Amygdala (tissue), 56 donors: ENCODE measurements around the gene CTSA.

ENCODE experiments used
- DNase-seq, 56 donors: peaks; one replicate each; lab custom pipeline; 2025; lab: John Stamatoyannopoulos, UW

Gene CTSA

GRCh38 chr20:45890985-45891983 lies at the start of gene CTSA, which contains the start of gene NEURL2:
TSS of gene CTSA (plus strand) at chr20:45891335. CDS start at chr20:45891569, 234 bp downstream.
TSS of gene NEURL2 (minus strand) at chr20:45891208. CDS start at chr20:45890991, 217 bp downstream.
- peak; percentile 41 to 94 (median 82) for DNase-seq

- no peak for DNase-seq
Measured at GRCh38 chr20:45841407-45842129, 49.6 kb upstream of the CTSA start.

GRCh38 chr20:45842169-45842812 lies 48.8 kb upstream of the CTSA start:
- no peak for DNase-seq

- no peak for DNase-seq
Measured at GRCh38 chr20:45843506-45843905, 47.6 kb upstream of the CTSA start.

GRCh38 chr20:45845452-45845851 lies 45.7 kb upstream of the CTSA start:
- DNase-seq, result no peak

GRCh38 chr20:45848421-45848820 lies 42.7 kb upstream of the CTSA start:
- no peak for DNase-seq

GRCh38 chr20:45848969-45849582 lies 42.1 kb upstream of the CTSA start:
- no peak for DNase-seq

- DNase-seq, result no peak
Measured at GRCh38 chr20:45850238-45850637, 40.9 kb upstream of the CTSA start.

- DNase-seq, result no peak
Measured at GRCh38 chr20:45850926-45851325, 40.2 kb upstream of the CTSA start.

- no peak for DNase-seq
Measured at GRCh38 chr20:45851501-45851900, 39.6 kb upstream of the CTSA start.

- DNase-seq, result no peak
Measured at GRCh38 chr20:45852326-45852725, 38.8 kb upstream of the CTSA start.

GRCh38 chr20:45853484-45853883 lies 37.7 kb upstream of the CTSA start:
- no peak for DNase-seq

- DNase-seq, result peak; percentile 53 to 99 (median 92)
Measured at GRCh38 chr20:45857114-45857881, 33.8 kb upstream of the CTSA start, which contains the start of the genes ACOT8 and ZSWIM3. TSS of gene ACOT8 (minus strand) at chr20:45857392. CDS start at chr20:45857315, 77 bp downstream. TSS of gene ZSWIM3 (plus strand) at chr20:45857614. CDS start at chr20:45857826, 212 bp downstream.

- DNase-seq, result peak in 1 of 56 donors; percentile 71
Measured at GRCh38 chr20:45857882-45858216, 33.3 kb upstream of the CTSA start.

GRCh38 chr20:45859916-45860315 lies 31.2 kb upstream of the CTSA start:
- no peak for DNase-seq

- DNase-seq, result peak in 1 of 56 donors; percentile 23
Measured at GRCh38 chr20:45860560-45861220, 30.4 kb upstream of the CTSA start.

GRCh38 chr20:45861221-45862075 lies 29.7 kb upstream of the CTSA start:
- peak in 1 of 56 donors; percentile 28 for DNase-seq
